H9 (cell line): Measurements from ENCODE around the gene HMOX2. TPM values are rescaled to one million over a fixed set of nuclear protein-coding genes. Genes with fewer than 3 reads are reported as not detected.

Experiments used
- DNase-seq: peaks from one replicate; pipeline ENCODE4 v3.0.0-alpha.2; 2017
- H2AFZ ChIP-seq: one replicate; pipeline ENCODE4 v1.6.1; 2013; ENCODE audit warnings: mild to moderate bottlenecking, low read length, control low read depth, moderate library complexity
- H2AK5ac ChIP-seq: 2 replicates; pipeline ENCODE4 v1.6.1; 2013; ENCODE audit warnings: low read length, control low read depth, mixed read lengths; ENCODE audit not compliant: insufficient read length
- H2BK120ac ChIP-seq: one replicate; pipeline ENCODE4 v1.6.1; 2013; ENCODE audit warnings: low read depth, mild to moderate bottlenecking, low read length, control low read depth, inconsistent platforms; ENCODE audit not compliant: poor library complexity, severe bottlenecking
- H2BK12ac ChIP-seq: 2 replicates; pipeline ENCODE4 v1.6.1; 2013; ENCODE audit warnings: low read length, control low read depth, mixed read lengths, low read depth; ENCODE audit not compliant: insufficient read length
- H2BK15ac ChIP-seq: 2 replicates; pipeline ENCODE4 v1.6.1; 2013; ENCODE audit warnings: low read depth, low read length, control low read depth
- H2BK20ac ChIP-seq: one replicate; pipeline ENCODE4 v1.6.1; 2013; ENCODE audit warnings: low read depth, mild to moderate bottlenecking, low read length, control low read depth, inconsistent platforms; ENCODE audit not compliant: poor library complexity, severe bottlenecking
- H2BK5ac ChIP-seq: 2 replicates; pipeline ENCODE4 v1.6.1; 2013; ENCODE audit warnings: low read length, control low read depth, mixed read lengths; ENCODE audit not compliant: insufficient read length
- H3K14ac ChIP-seq: 2 replicates; pipeline ENCODE4 v1.6.1; 2013; ENCODE audit warnings: low read length, control low read depth; ENCODE audit not compliant: insufficient read depth
- H3K18ac ChIP-seq: 2 replicates; pipeline ENCODE4 v1.6.1; 2013; ENCODE audit warnings: low read depth, mild to moderate bottlenecking, mixed read lengths, low read length, control low read depth; ENCODE audit not compliant: insufficient read length
- H3K23ac ChIP-seq: 2 replicates; pipeline ENCODE4 v1.6.1; 2013; ENCODE audit warnings: low read length, control low read depth, mixed read lengths, low read depth; ENCODE audit not compliant: insufficient read length
- H3K23me2 ChIP-seq: 2 replicates; pipeline ENCODE4 v1.6.1; 2013; ENCODE audit warnings: low read depth, mild to moderate bottlenecking, mixed read lengths, low read length, control low read depth; ENCODE audit not compliant: insufficient read length, poor library complexity, severe bottlenecking
- H3K27ac ChIP-seq: 2 replicates; pipeline ENCODE4 v1.5.1; 2013; ENCODE audit warnings: low read length, control low read depth, mixed read lengths, low read depth; ENCODE audit not compliant: insufficient read length
- H3K27me3 ChIP-seq: 2 replicates; pipeline ENCODE4 v1.6.1; 2013; ENCODE audit warnings: low read length, control low read depth, inconsistent platforms; ENCODE audit not compliant: insufficient read depth
- H3K4ac ChIP-seq: 2 replicates; pipeline ENCODE4 v1.6.1; 2013; ENCODE audit warnings: low read depth, mild to moderate bottlenecking, control low read depth, inconsistent platforms, low read length, moderate library complexity
- H3K4me1 ChIP-seq: 2 replicates; pipeline ENCODE4 v1.6.1; 2013; ENCODE audit warnings: low read length, control low read depth, inconsistent platforms; ENCODE audit not compliant: insufficient read depth
- H3K4me2 ChIP-seq: 2 replicates; pipeline ENCODE4 v1.6.1; 2013; ENCODE audit warnings: low read length, control low read depth, mixed read lengths; ENCODE audit not compliant: insufficient read length, insufficient read depth
- H3K56ac ChIP-seq: 2 replicates; pipeline ENCODE4 v1.6.1; 2013; ENCODE audit warnings: low read depth, mild to moderate bottlenecking, mixed read lengths, low read length, control low read depth; ENCODE audit not compliant: insufficient read length
- H3K79me1 ChIP-seq: 2 replicates; pipeline ENCODE4 v1.6.1; 2013; ENCODE audit warnings: low read depth, mild to moderate bottlenecking, moderate library complexity, low read length, control low read depth, inconsistent platforms; ENCODE audit not compliant: insufficient read depth, poor library complexity, severe bottlenecking
- H3K79me2 ChIP-seq: 2 replicates; pipeline ENCODE4 v1.6.1; 2013; ENCODE audit warnings: low read length, control low read depth, inconsistent platforms; ENCODE audit not compliant: insufficient read depth
- H3K9ac ChIP-seq: 2 replicates; pipeline ENCODE4 v1.6.1; 2013; ENCODE audit warnings: low read length, control low read depth, mixed read lengths; ENCODE audit not compliant: insufficient read length; ENCODE audit errors: extremely low read depth
- H3K9me3 ChIP-seq: one replicate; pipeline ENCODE4 v1.6.1; 2013; ENCODE audit warnings: low read depth, low read length, inconsistent platforms; ENCODE audit not compliant: control insufficient read depth
- H3T11ph ChIP-seq: one replicate; pipeline ENCODE4 v1.6.1; 2013; ENCODE audit warnings: mild to moderate bottlenecking, low read length, control low read depth, inconsistent platforms
- H4K20me1 ChIP-seq: one replicate; pipeline ENCODE4 v1.6.1; 2013; ENCODE audit not compliant: control insufficient read depth, insufficient read length, insufficient read depth
- H4K5ac ChIP-seq: 2 replicates; pipeline ENCODE4 v1.6.1; 2013; ENCODE audit warnings: low read depth, mild to moderate bottlenecking, mixed read lengths, low read length, control low read depth; ENCODE audit not compliant: insufficient read length
- H4K8ac ChIP-seq: replicated peaks from 2 replicates; pipeline ENCODE4 v1.6.1; 2013; ENCODE audit warnings: low read length, control low read depth, mixed read lengths, low read depth; ENCODE audit not compliant: insufficient read length
- H4K91ac ChIP-seq: 2 replicates; pipeline ENCODE4 v1.6.1; 2013; ENCODE audit warnings: low read depth, mild to moderate bottlenecking, moderate library complexity, mixed read lengths, low read length, control low read depth; ENCODE audit not compliant: insufficient read length
- H3K27ac Mint-ChIP-seq, 3 experiments: 2 replicates in 2 of 3; 3 replicates in 1 of 3; pipeline ENCODE4 v1.8.0; 2020 to 2021; ENCODE audit warnings: mixed read lengths in 3 of 3, mild to moderate bottlenecking in 1 of 3, moderate library complexity in 1 of 3
- H3K27me3 Mint-ChIP-seq: 2 replicates; pipeline ENCODE4 v1.8.0; 2021; ENCODE audit warnings: low read depth, mild to moderate bottlenecking, moderate library complexity, mixed read lengths
- H3K36me3 Mint-ChIP-seq, 3 experiments: 2 replicates in 2 of 3; 3 replicates in 1 of 3; pipeline ENCODE4 v1.8.0; 2020 to 2021; ENCODE audit warnings: low read depth in 3 of 3, mixed read lengths in 3 of 3; ENCODE audit not compliant: insufficient read depth in 1 of 3
- H3K4me1 Mint-ChIP-seq, 2 experiments: 2 replicates each; pipeline ENCODE4 v1.8.0; 2020; ENCODE audit warnings: mixed read lengths in 2 of 2
- H3K4me3 Mint-ChIP-seq, 2 experiments: 2 replicates in 1 of 2; 3 replicates in 1 of 2; pipeline ENCODE4 v1.8.0; 2020 to 2021; ENCODE audit warnings: mild to moderate bottlenecking in 2 of 2, mixed read lengths in 2 of 2, moderate library complexity in 1 of 2
- H3K9me3 Mint-ChIP-seq, 2 experiments: 2 replicates in 1 of 2; 3 replicates in 1 of 2; pipeline ENCODE4 v1.8.0; 2020; ENCODE audit warnings: mild to moderate bottlenecking in 2 of 2, mixed read lengths in 2 of 2, moderate library complexity in 1 of 2
- WGBS: extraction: QIAGEN DNeasy Blood & Tissue Kit; methylation state at CpG from one replicate; pipeline ENCODE4 v1.1.7; 2013; ENCODE audit warnings: missing lambda C conversion rate, low lambda C conversion rate, mixed read lengths; ENCODE audit not compliant: insufficient read length; ENCODE audit errors: extremely low coverage; 5-methylcytosine and 5-hydroxymethylcytosine counted together
- total RNA-seq: library from RNA; stranded (reverse); gene quantifications from 2 replicates; pipeline ENCODE4 v1.2.1, GENCODE V29; 2021
- TF ChIP-seq, protein P1 (sequence below): fragments of 200-600 bp; sonication (generic); conservative IDR thresholded peaks from 3 replicates; pipeline ENCODE4 v1.8.0; 2021; ENCODE audit warnings: antibody characterized with exemption, mild to moderate bottlenecking

HMOX2 gene
- total RNA-seq, 1 experiment from 2014 or later = 44.4 TPM

- Histone ChIP-seq H4K20me1 (no peaks in the 10 kb centered on the region), H2AK5ac (no peak overlapping the region), H3K9me3 (no peaks in the 10 kb centered on the region), H3K79me2 (0 out of 2 replicates have a peak, but pooled peaks cover 2% of the 10 kb centered on the region), H3K23me2 (no peaks in the 10 kb centered on the region), H2AFZ (no peak overlapping the region), H2BK120ac (no peak overlapping the region), H2BK20ac (no peak overlapping the region), H2BK15ac (no peak overlapping the region), H3K4me1 (no peaks in the 10 kb centered on the region), H3K23ac (no peak overlapping the region), H3K4ac (no peak overlapping the region), H4K91ac (no peak overlapping the region), H3K9ac (no peak overlapping the region), H3K14ac (no peak overlapping the region), H3K79me1 (no peaks in the 10 kb centered on the region), H3K4me2 (no peak overlapping the region), H3K27ac (no peak overlapping the region), H2BK5ac (no peak overlapping the region), H3T11ph (no peak overlapping the region), H3K56ac (no peak overlapping the region), H2BK12ac (no peak overlapping the region), H3K18ac (no peak overlapping the region), H4K5ac (no peak overlapping the region), H4K8ac (no peak overlapping the region), H3K27me3 (no peaks in the 10 kb centered on the region)
- TF ChIP-seq, protein P1, sequence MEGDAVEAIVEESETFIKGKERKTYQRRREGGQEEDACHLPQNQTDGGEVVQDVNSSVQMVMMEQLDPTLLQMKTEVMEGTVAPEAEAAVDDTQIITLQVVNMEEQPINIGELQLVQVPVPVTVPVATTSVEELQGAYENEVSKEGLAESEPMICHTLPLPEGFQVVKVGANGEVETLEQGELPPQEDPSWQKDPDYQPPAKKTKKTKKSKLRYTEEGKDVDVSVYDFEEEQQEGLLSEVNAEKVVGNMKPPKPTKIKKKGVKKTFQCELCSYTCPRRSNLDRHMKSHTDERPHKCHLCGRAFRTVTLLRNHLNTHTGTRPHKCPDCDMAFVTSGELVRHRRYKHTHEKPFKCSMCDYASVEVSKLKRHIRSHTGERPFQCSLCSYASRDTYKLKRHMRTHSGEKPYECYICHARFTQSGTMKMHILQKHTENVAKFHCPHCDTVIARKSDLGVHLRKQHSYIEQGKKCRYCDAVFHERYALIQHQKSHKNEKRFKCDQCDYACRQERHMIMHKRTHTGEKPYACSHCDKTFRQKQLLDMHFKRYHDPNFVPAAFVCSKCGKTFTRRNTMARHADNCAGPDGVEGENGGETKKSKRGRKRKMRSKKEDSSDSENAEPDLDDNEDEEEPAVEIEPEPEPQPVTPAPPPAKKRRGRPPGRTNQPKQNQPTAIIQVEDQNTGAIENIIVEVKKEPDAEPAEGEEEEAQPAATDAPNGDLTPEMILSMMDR = no peak
- no CpG with 5 or more reads among the region's 3 CpGs for WGBS
- Mint-ChIP-seq H3K27me3 (no peaks in the 10 kb centered on the region), H3K36me3 (peaks cover 29 to 78% (median 64%) of the 10 kb centered on the region in 3 experiments; a peak in 6 of 7 replicates), H3K4me1 (no peaks in the 10 kb centered on the region), H3K27ac (no peak overlapping the region), H3K4me3 (no peak overlapping the region), H3K9me3 (no peaks in the 10 kb centered on the region)
- no peak for DNase-seq
These were observed 38.8 kb upstream of the HMOX2 start for GRCh38 chr16:4437366-4437765.
